ENCODE measurements around the gene C1S. TPM values are rescaled to one million over a fixed set of nuclear protein-coding genes. Genes with fewer than 3 reads are reported as not detected.

C1S gene
- total and polyA plus RNA-seq, 2 of the 4 experiments (the other 2 are of a cell fraction) = 49.6 to 85.4 TPM

DNA sequence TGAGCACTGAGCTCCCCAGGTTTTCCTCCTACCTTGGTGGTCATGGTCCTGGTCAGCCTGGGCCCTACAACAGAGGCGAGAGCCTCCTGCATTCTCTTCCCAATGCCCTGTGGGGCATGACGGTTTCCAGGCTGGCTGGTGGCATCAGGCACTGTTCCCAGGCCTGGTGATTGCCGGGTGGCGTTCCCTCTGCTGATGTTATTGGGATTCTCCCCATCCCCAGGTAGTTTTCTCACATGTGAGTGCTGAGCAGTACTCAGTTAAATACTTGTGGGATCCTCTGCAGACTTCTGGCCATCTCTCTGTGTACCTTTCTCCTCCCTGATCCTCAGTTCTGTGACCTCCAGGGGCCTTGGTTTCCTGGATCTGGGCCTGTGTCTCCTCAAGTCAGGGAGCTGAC lies 16.0 kb downstream of the C1S start:
- CTCF ChIA-PET = interaction anchor here (1.2 kb wide), 1 partner anchor 18 kb away, joined by 3 read pairs; no protein-coding TSS in a partner anchor
- H3K36me3 ChIP-seq (ENCODE audit: control insufficient read depth, insufficient read depth, low read length) = peaks cover 12% of the 10 kb centered on the region
- H3K56ac ChIP-seq (ENCODE audit: extremely low read depth, insufficient read depth, low read length) = no peak overlapping the region
- H4K91ac ChIP-seq (ENCODE audit: insufficient read depth, low read depth, low read length) = peak overlapping the region; percentile 61
- H3K14ac ChIP-seq (replicated peaks; ENCODE audit: low read depth, low read length) = peak overlapping the region; percentile 80
- H2AK9ac ChIP-seq (replicated peaks; ENCODE audit: low read depth, low read length, poor library complexity) = peak overlapping the region; percentile 2
- H3K4me3 ChIP-seq (ENCODE audit: insufficient read depth, low read depth, low read length) = no peak overlapping the region
- no peak for DNase-seq
- H2BK20ac ChIP-seq (ENCODE audit: low read depth, low read length) = peak overlapping the region; percentile 81
- no CpG with 5 or more reads among the region's 4 CpGs for WGBS, 2 experiments (ENCODE audit: extremely low coverage in 2 of 2, insufficient read length in 1 of 2)
- peak overlapping the region; percentile 72 for H3K18ac ChIP-seq (ENCODE audit: low read depth, low read length)
- H3K4me1 ChIP-seq (ENCODE audit: control insufficient read depth, insufficient read depth, low read length) = peaks cover 17% of the 10 kb centered on the region
- dilution Hi-C loops (cut with HindIII; ENCODE audit: low sequenced_read_pairs, unreplicated experiment) (no loop called here), intact Hi-C loops (cut with micrococcal nuclease) (no loop called here), in situ Hi-C loops (cut with MboI; ENCODE audit: low sequenced_read_pairs) (no loop called here)
- ATAC-seq (ENCODE audit: low read depth) = no peak
- peak overlapping the region; percentile 1 to 20; a peak in 2 of 4 replicates for H4K8ac ChIP-seq (ENCODE audit: low read depth in 2 of 2, low read length in 2 of 2)
- peak overlapping the region; percentile 77 for H2BK5ac ChIP-seq (ENCODE audit: low read depth, low read length, poor library complexity, severe bottlenecking)
- H3K9me1 ChIP-seq (ENCODE audit: insufficient read depth, low read length) = peaks cover 19% of the 10 kb centered on the region
- no peaks in the 10 kb centered on the region for H3K79me1 ChIP-seq (ENCODE audit: low read depth in 1 of 2, low read length in 2 of 2)
- no peak overlapping the region for H2AFZ ChIP-seq (replicated peaks; ENCODE audit: low read length, poor library complexity)
- POLR2A ChIA-PET (ENCODE audit: unreplicated experiment) = interaction anchor here (0.6 kb wide), 1 partner anchor 179 kb away, joined by 5 read pairs; no protein-coding TSS in a partner anchor
- no peak for TF ChIP-seq NFE2L2 (IDR thresholded peaks at IDR 0.05; ENCODE audit: low read depth, low read length)
- H3K27me3 ChIP-seq (ENCODE audit: control insufficient read depth, insufficient read depth, low read length) = no peaks in the 10 kb centered on the region
- peak overlapping the region; percentile 87; the same call in 1 of the 2 replicates for H3K27ac ChIP-seq (ENCODE audit: insufficient read depth, low read length)
- peak overlapping the region; percentile 77 for H3K4ac ChIP-seq (ENCODE audit: low read depth, low read length)
- H2AK5ac ChIP-seq (ENCODE audit: low read depth, low read length) = peak overlapping the region; percentile 92
- peak overlapping the region; percentile 63; the same call in 1 of the 2 replicates for H3K23ac ChIP-seq (ENCODE audit: low read depth, low read length)
- H3K4me2 ChIP-seq (ENCODE audit: low read depth, low read length) = peak overlapping the region; percentile 18; the same call in 1 of the 2 replicates
- no TSS peak for BruUV-seq (replicated peaks)
- H2BK15ac ChIP-seq (ENCODE audit: low read depth, low read length) = peak overlapping the region; percentile 48; the same call in 2 of the 3 replicates
- no peaks in the 10 kb centered on the region for H3K9me3 ChIP-seq (ENCODE audit: control insufficient read depth, insufficient read depth, low read length)
- H2BK120ac ChIP-seq (ENCODE audit: low read depth, low read length) = peak overlapping the region; percentile 72
- H3K9ac ChIP-seq (ENCODE audit: low read depth, low read length) = no peak overlapping the region
- peaks cover 4% of the 10 kb centered on the region; the same call in 1 of the 2 replicates for H4K20me1 ChIP-seq (ENCODE audit: insufficient read depth, low read length)
- peak overlapping the region; percentile 47 for H4K5ac ChIP-seq (ENCODE audit: low read depth, low read length)

Data from IMR-90 (cell line).